ENCODE data around the gene GNGT1. TPM values are rescaled to one million over a fixed set of nuclear protein-coding genes. Genes with fewer than 3 reads are reported as not detected.

GNGT1 gene
- not detected in 2 replicates for total RNA-seq

DNA sequence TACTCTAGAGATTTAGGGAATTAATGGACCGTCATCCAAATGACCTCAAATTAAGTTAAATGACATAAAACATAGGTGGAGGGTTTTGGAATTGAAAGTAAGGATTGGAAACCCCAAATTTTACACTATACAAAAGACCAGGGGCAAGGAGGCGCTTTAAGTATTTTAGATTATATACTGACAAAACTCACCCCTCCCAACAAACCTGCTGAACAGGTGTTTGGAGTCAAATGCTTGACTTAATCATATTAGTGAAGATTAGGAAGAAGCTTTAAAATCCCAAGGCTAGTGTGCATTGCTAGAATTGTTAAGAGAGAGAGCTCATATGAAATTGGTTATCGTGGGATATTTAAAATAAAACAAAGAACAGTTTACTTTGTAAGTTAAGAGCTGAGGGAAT lies at the start of gene GNGT1:
Gene GNGT1 (plus strand): TSS at position 301 of the 400 bp plus-strand sequence. CDS start 180 bp downstream, outside the sequence.

DNA sequence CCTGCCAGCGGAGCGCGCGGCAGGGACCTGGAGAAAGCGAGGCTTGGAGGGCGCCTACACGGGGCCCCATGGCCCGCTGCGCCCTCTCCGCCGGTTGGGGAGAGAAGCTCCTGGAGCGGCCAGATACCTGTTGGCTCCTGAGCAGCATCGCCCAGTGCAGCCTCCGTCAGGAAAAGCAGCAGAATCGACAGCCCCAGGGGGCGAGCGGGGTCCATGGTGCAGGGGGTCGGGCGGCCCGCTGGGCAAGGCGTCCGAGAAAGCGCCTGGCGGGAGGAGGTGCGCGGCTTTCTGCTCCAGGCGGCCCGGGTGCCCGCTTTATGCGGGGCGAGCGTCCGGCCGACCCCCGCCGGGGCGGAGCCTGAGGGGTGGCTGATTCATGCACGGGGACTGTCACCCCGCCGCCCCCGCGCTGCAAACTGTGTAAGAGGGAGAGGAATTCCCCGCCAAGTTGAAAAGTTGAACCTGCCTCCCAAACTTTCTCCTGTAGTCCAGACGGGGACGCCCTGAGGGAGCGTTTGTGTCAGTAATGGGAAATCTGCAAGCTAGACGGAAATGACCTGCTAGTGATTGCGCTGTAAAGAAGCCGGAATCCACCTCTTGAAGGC lies 15.8 kb upstream of the GNGT1 start, which contains the start of gene TFPI2:
Gene TFPI2 (minus strand): TSS at position 290 of the 605 bp plus-strand sequence. CDS start 75 bp downstream, at position 215.

DNA sequence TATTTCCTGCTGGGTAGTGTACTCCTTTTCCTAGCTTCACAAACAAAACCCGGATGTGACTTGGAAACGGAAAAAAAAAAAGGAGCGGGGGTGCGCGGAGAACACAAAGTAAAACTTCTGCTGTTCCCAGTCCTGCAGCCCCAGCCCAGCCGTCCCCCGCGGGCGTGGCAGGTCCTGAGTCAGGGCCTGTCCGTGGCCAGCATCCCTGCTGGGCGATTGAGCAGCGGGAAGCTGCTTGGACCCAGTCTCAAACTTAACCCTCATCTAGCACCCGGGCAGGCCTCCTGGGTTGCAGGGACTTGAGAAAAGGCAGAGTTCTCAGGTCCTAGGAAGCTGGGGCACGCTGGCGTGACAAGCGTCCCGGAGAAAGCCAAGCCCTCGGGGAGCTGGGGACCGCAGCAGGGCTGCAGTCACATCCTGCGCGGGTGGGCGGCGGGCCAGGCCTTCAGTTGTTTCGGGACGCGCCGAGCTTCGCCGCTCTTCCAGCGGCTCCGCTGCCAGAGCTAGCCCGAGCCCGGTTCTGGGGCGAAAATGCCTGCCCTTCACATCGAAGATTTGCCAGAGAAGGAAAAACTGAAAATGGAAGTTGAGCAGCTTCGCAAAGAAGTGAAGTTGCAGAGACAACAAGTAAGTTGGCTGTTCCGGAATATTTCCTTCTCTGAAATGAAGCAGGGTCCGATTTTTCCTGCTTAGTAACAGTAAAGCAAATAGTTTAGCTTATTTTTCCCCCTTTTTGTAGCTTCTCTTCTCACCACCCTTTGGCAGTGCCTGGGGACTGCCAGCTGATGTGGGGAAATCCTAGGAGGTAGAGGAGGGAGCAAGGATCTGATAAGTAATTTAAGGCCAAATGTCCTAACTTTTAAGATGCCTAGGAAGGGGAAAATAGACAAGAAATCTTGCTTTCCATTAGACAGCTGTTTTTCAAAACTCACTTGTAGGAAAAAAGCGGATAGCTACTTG lies 15.5 kb downstream of the GNGT1 start, which contains the start of gene GNG11:
Gene GNG11 (plus strand): TSS at position 129 of the 960 bp plus-strand sequence. CDS start 403 bp downstream, at position 532.

Other genes with a start within 250 kb of the GNGT1 start
- gene TFPI2, start 15.8 kb upstream of the GNGT1 start, total RNA-seq, result 36.2 and 59.8 TPM in 2 replicates
- 186 and 196 TPM in 2 replicates for gene GNG11, start 15.2 kb downstream of the GNGT1 start, total RNA-seq
- 24.8 and 31.2 TPM in 2 replicates for gene BET1, start 97.8 kb downstream of the GNGT1 start, total RNA-seq

All from mammary microvascular endothelial cell (primary cell).